Hepatocyte (in vitro differentiated cells): ENCODE results near the gene KIF3B.

Experiments used
- CTCF ChIP-seq: fragments of 200-600 bp; sonication (generic); IDR thresholded peaks from 2 replicates; pipeline ENCODE4 v1.5.1; 2016; ENCODE audit warnings: antibody characterized with exemption, mild to moderate bottlenecking; ENCODE audit not compliant: poor library complexity
- EZH2phosphoT487 ChIP-seq: fragments of 200-600 bp; sonication (generic); IDR thresholded peaks from one replicate; pipeline ENCODE4 v1.6.1; 2018; ENCODE audit warnings: antibody characterized with exemption, mild to moderate bottlenecking, low read depth, moderate library complexity; ENCODE audit not compliant: unreplicated experiment, severe bottlenecking

DNA sequence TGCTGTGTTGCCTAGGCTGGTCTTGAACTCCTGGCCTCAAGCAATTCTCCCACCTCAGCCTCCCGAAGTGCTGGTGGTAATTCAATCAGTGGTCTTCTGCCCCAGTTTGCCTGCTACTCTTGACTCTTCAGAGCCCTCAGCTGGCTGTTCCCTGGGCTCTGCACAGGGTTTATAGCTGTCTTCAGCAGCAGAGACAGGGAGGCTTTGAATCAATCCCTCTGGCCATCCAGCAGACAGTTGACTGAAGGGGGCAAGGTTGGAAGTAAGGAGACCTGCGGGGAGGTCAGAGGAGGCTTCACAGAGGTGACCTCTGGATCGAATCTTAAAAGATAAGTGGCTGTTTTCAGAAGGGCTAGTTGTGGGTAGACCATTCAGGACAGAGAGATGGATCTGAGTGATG is 26.0 kb upstream of the KIF3B start:
- TF ChIP-seq CTCF (no peak), EZH2phosphoT487 (no peak)
